AG04450 (cell line): ENCODE measurements around the gene ACKR2. TPM values are rescaled to one million over a fixed set of nuclear protein-coding genes. Genes with fewer than 3 reads are reported as not detected.

Experiments
- CTCF ChIA-PET: fragments of 300-600, 350-600 bp; formaldehyde crosslinking; extraction: SDS; loops from one replicate; lab custom pipeline; 2022; ENCODE audit warnings: antibody characterized with exemption, inconsistent platforms; lab: Charles Lee
- POLR2A ChIA-PET: fragments of 350-600 bp; formaldehyde crosslinking; extraction: SDS; loops from one replicate; lab custom pipeline; 2021; ENCODE audit warnings: antibody characterized with exemption, inconsistent platforms; lab: Yijun Ruan, JAX
- DNase-seq: peaks from one replicate; pipeline ENCODE4 v3.0.0-alpha.2; 2011; ENCODE audit warnings: low read depth, low spot score
- H3K27ac ChIP-seq: one replicate; pipeline ENCODE4 v1.5.1; 2012; ENCODE audit warnings: low read depth, low read length, control low read depth
- H3K27me3 ChIP-seq: one replicate; pipeline ENCODE4 v1.6.0; 2012; ENCODE audit warnings: low read length; ENCODE audit not compliant: control insufficient read depth, insufficient read depth
- H3K4me3 ChIP-seq: 2 replicates; pipeline ENCODE4 v1.5.1; 2011; ENCODE audit warnings: mild to moderate bottlenecking, low read depth, low read length, control low read depth
- H3K9me3 ChIP-seq: 2 replicates; pipeline ENCODE4 v1.5.1; 2012; ENCODE audit warnings: low read length; ENCODE audit not compliant: control insufficient read depth, insufficient read depth
- polyA minus RNA-seq: library from RNA; depleted of rRNA, polyadenylated mRNA; stranded (reverse); fragments of >200 nt; gene quantifications from 2 replicates; pipeline ENCODE4 v1.2.3, GENCODE V29; 2011; rRNA and poly(A)+ RNA removed
- polyA plus RNA-seq: library from polyadenylated mRNA; depleted of rRNA; stranded (reverse); fragments of >200 nt; gene quantifications from 2 replicates; pipeline ENCODE4 v1.2.3, GENCODE V29; 2011; rRNA removed
- TF ChIP-seq, protein P1 (sequence below): IDR thresholded peaks from 2 replicates; pipeline ENCODE4 v1.5.1; 2011; ENCODE audit warnings: low read depth, low read length, control low read depth, inconsistent platforms

ACKR2 gene, protein sequence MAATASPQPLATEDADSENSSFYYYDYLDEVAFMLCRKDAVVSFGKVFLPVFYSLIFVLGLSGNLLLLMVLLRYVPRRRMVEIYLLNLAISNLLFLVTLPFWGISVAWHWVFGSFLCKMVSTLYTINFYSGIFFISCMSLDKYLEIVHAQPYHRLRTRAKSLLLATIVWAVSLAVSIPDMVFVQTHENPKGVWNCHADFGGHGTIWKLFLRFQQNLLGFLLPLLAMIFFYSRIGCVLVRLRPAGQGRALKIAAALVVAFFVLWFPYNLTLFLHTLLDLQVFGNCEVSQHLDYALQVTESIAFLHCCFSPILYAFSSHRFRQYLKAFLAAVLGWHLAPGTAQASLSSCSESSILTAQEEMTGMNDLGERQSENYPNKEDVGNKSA
- polyA plus RNA-seq (0.04 TPM in 1 of 2 replicates, not detected in the other), polyA minus RNA-seq (not detected in 2 replicates)

DNA sequence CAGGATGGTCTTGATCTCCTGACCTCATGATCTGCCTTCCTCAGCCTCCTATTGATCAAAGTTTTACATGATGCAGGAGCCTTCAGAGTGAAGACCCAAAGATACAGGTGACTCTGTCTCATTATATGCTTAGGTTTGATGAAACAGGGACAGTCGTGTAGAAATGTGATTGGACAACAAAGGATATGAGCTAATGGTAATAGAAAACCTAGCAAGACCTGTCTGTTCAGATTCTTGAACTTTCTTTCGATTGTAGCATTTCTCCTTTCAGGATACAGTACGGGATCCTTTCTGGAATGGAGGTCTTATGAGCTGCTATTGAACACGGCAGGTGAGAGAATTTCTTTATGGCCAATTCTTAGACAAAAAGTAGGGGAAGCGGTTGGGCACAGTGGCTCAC is at the start of gene ACKR2:
TSS of gene ACKR2 (plus strand) at position 244 of the 400 bp plus-strand sequence. CDS start 55,058 bp downstream, outside the sequence.
- DNase-seq, result no peak
- H3K27me3 ChIP-seq, result peaks cover 14% of the 10 kb centered on the region
- H3K27ac ChIP-seq, result no peak within 1 kb of the TSS
- no peak within 1 kb of the TSS for H3K4me3 ChIP-seq
- peaks cover under 1% of the 10 kb centered on the region; the same call in 1 of the 2 replicates for H3K9me3 ChIP-seq
- ChIA-PET CTCF (no interaction called here), POLR2A (no interaction called here)
- TF ChIP-seq, protein P1, sequence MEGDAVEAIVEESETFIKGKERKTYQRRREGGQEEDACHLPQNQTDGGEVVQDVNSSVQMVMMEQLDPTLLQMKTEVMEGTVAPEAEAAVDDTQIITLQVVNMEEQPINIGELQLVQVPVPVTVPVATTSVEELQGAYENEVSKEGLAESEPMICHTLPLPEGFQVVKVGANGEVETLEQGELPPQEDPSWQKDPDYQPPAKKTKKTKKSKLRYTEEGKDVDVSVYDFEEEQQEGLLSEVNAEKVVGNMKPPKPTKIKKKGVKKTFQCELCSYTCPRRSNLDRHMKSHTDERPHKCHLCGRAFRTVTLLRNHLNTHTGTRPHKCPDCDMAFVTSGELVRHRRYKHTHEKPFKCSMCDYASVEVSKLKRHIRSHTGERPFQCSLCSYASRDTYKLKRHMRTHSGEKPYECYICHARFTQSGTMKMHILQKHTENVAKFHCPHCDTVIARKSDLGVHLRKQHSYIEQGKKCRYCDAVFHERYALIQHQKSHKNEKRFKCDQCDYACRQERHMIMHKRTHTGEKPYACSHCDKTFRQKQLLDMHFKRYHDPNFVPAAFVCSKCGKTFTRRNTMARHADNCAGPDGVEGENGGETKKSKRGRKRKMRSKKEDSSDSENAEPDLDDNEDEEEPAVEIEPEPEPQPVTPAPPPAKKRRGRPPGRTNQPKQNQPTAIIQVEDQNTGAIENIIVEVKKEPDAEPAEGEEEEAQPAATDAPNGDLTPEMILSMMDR, result no peak

DNA sequence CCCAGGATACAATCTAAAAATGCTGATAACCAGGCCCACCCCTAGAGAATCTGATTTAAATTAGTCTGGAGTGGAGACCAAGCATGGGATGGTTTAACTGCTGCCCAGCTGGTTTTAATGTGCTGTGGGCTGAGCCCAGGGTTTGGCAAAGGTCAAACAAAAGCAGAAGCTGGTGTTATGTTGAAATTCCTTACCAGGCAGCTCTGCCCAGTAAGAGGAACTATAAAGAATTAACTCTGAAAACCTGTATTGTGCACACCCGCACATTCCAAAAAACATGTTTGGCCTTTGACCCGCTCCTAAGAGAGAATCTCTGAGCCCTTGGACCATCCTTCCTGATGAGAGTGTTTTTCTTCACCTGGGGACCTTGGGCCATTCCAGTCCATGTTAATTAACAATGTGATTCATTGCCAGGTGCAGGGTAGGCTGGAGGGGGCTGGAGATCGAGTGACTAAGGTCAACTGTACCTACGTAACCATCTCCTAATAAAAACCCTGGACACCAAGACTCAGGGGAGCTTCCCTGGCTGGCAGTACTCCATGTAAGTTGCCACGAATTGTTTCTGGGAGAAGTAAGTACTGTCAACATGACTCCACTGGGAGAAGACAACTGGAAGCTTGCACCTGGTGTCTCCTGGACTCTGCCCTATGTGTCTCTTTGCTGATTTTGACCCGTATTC is 47.1 kb upstream of the ACKR2 start:
- DNase-seq, result no peak
- ChIA-PET POLR2A (interaction anchor here (0.6 to 1.5 kb wide), 2 partner anchors 17 to 800 kb away, joined by 3 to 9 read pairs; partner anchors contain the start of gene ULK4), CTCF (interaction anchor here (0.6 to 1.2 kb wide), 3 partner anchors 13 to 172 kb away, joined by 3 to 4 read pairs (median 3); partner anchors contain the start of gene SS18L2)
- H3K27ac ChIP-seq, result no peak overlapping the region
- TF ChIP-seq, protein P1, result no peak
- peaks cover 10% of the 10 kb centered on the region for H3K27me3 ChIP-seq
- H3K9me3 ChIP-seq, result no peaks in the 10 kb centered on the region
- no peak overlapping the region for H3K4me3 ChIP-seq

DNA sequence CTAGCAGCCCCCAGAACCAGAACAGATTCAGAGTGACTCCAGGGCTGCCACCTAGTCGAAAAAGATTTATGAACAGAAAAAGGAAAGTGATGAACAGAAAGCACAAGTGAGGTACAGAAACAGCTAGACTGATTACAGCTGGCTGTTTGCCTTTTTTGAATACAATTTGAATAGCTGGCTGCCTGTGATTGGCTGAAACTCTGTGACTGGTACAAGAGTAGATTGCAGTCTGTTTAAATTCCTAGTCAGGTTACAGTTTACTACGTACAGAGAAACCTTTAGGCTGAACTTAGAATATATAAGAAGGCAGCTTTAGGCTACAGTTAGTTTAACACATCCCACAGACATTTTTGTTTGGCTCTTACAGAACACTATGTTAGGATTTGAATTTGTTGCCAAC is 46.2 kb upstream of the ACKR2 start:
- ChIA-PET POLR2A (interaction anchor here (1.5 kb wide), 1 partner anchor 16 kb away, joined by 3 read pairs; no protein-coding TSS in a partner anchor), CTCF (interaction anchor here (1.2 kb wide), 1 partner anchor 13 kb away, joined by 4 read pairs; no protein-coding TSS in a partner anchor)
- Histone ChIP-seq H3K4me3 (no peak overlapping the region), H3K27me3 (peaks cover 8% of the 10 kb centered on the region), H3K9me3 (no peaks in the 10 kb centered on the region), H3K27ac (no peak overlapping the region)
- TF ChIP-seq, protein P1, result no peak
- no peak for DNase-seq

DNA sequence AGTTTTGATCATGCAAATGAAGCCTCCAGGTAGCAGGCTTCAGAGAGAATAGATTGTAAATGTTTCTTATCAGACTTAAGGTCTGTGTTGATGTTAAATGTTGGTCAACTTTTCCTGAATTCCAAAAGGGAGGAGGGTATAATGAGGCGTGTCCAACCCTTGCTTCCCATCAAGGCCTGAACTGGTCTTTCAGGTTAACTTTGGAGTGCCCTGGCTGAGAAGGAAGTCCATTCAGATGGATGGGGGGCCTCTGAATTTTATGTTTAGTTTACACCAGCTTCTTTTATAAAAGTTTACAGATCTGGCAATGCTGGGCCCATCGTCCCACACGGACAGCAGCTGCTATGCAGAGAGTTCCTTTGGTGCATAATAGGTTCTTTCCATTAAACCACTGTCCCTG is 45.1 kb upstream of the ACKR2 start:
- ChIA-PET POLR2A (no interaction called here), CTCF (interaction anchor here (1.0 kb wide), 1 partner anchor 16 kb away, joined by 5 read pairs; no protein-coding TSS in a partner anchor)
- TF ChIP-seq, protein P1, result no peak
- Histone ChIP-seq H3K9me3 (no peaks in the 10 kb centered on the region), H3K4me3 (no peak overlapping the region), H3K27me3 (peaks cover 4% of the 10 kb centered on the region), H3K27ac (no peak overlapping the region)
- no peak for DNase-seq
